ENCODE results near the gene SLC25A20.

SLC25A20 gene

DNA sequence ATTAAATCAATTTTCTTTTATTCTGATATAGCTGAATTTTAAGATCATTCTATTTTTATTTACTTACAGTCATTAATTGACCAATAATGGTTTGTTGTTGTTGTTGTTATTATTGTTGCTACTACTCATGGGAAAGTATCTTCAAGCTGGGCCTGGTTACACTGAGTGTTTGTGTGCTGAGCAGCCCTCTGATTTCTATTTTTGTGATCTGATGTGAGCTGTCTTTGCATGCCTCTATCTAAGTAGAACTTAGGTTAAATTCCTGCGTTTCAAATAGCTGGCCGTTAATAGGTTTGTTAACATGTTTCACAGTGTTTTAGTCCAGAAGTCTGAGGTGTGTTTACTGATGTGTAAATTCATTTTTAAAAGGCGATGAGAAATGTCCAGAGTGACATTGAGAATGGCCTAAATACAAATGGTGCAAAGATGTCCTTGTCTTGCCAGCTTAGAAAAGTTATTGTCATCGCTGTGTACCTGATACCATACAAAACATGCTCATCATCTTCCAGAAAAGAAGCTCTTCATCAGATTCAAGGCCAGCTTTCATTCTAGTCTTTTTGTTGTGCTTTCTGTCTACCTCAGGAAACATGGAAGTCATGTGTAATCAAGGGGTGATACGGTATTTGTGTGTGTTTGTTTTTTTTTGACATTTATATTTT, 35.8 kb upstream of the SLC25A20 start:
- H3K79me2 ChIP-seq (ENCODE audit: insufficient read depth, low read length) = peaks cover 71% of the 10 kb centered on the region
- H2AFZ ChIP-seq (ENCODE audit: low read length) = no peak overlapping the region
- H3K9me2 ChIP-seq (replicated peaks; ENCODE audit: low read depth, low read length) = no peaks in the 10 kb centered on the region
- peaks cover 27% of the 10 kb centered on the region; the same call in 1 of the 2 replicates for H3K36me3 ChIP-seq (ENCODE audit: insufficient read depth, low read length)
- H3K4me1 ChIP-seq (ENCODE audit: insufficient read depth, low read length, poor library complexity, severe bottlenecking) = peaks cover 3% of the 10 kb centered on the region
- no peak overlapping the region for H3K4me2 ChIP-seq (ENCODE audit: low read depth, low read length, poor library complexity, severe bottlenecking)
- H3K4me3 ChIP-seq (ENCODE audit: low read length, poor library complexity, severe bottlenecking) = no peak overlapping the region
- H3K9me3 ChIP-seq (ENCODE audit: insufficient read depth, low read depth, low read length) = no peaks in the 10 kb centered on the region
- no peak overlapping the region for H3K9ac ChIP-seq (ENCODE audit: low read depth, low read length, poor library complexity, severe bottlenecking)
- no peaks in the 10 kb centered on the region for H3K27me3 ChIP-seq (ENCODE audit: insufficient read depth, low read length, poor library complexity, severe bottlenecking)
- no peak for TF ChIP-seq EZH2phosphoT487 (IDR thresholded peaks at IDR 0.05; ENCODE audit: borderline replicate concordance)
- TF ChIP-seq, protein P1, sequence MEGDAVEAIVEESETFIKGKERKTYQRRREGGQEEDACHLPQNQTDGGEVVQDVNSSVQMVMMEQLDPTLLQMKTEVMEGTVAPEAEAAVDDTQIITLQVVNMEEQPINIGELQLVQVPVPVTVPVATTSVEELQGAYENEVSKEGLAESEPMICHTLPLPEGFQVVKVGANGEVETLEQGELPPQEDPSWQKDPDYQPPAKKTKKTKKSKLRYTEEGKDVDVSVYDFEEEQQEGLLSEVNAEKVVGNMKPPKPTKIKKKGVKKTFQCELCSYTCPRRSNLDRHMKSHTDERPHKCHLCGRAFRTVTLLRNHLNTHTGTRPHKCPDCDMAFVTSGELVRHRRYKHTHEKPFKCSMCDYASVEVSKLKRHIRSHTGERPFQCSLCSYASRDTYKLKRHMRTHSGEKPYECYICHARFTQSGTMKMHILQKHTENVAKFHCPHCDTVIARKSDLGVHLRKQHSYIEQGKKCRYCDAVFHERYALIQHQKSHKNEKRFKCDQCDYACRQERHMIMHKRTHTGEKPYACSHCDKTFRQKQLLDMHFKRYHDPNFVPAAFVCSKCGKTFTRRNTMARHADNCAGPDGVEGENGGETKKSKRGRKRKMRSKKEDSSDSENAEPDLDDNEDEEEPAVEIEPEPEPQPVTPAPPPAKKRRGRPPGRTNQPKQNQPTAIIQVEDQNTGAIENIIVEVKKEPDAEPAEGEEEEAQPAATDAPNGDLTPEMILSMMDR (conservative IDR thresholded peaks at IDR 0.05; ENCODE audit: low read length) = no peak
- H4K20me1 ChIP-seq (ENCODE audit: insufficient read depth, low read length, poor library complexity, severe bottlenecking) = peaks cover 32% of the 10 kb centered on the region
- no peaks in the 10 kb centered on the region for H3F3A ChIP-seq (ENCODE audit: low read depth)

DNA sequence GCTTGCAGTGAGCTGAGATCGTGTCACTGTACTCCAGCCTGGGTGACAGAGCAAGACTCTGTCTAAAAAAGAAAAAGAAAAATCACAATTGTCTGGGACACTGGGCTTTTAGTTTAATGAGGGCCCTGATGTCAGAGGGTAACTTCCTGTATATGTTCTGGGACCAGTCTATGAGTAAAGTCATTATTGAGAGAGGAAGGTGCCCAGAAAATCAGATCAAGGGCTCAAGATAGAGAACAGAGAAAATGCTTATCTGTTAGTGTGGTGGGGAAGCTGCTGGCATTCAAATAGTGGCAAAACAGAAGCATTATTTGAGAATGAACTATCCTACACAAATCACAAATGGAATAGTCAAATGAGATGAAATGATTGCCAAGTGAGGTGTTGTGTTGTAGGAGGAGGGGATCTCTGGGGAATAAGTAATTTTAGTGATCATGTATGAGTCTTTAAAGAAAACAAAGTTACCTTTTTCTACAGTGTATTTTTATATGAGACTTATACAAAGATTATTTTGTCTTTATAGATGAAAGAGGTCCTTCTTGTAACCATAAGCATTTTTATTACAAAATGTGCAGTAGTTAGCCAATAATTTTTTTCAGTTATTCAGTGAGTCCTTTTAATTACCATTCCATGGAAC, 33.4 kb upstream of the SLC25A20 start:
- H3K27me3 ChIP-seq (ENCODE audit: insufficient read depth, low read length, poor library complexity, severe bottlenecking) = no peaks in the 10 kb centered on the region
- TF ChIP-seq, protein P1 (conservative IDR thresholded peaks at IDR 0.05; ENCODE audit: low read length) = no peak
- TF ChIP-seq EZH2phosphoT487 (IDR thresholded peaks at IDR 0.05; ENCODE audit: borderline replicate concordance) = no peak
- H3K9ac ChIP-seq (ENCODE audit: low read depth, low read length, poor library complexity, severe bottlenecking) = no peak overlapping the region
- peaks cover 84% of the 10 kb centered on the region for H3K79me2 ChIP-seq (ENCODE audit: insufficient read depth, low read length)
- H3K9me2 ChIP-seq (replicated peaks; ENCODE audit: low read depth, low read length) = no peaks in the 10 kb centered on the region
- H3F3A ChIP-seq (ENCODE audit: low read depth) = no peaks in the 10 kb centered on the region
- no peaks in the 10 kb centered on the region for H3K9me3 ChIP-seq (ENCODE audit: insufficient read depth, low read depth, low read length)
- no peak overlapping the region for H3K4me3 ChIP-seq (ENCODE audit: low read length, poor library complexity, severe bottlenecking)
- H3K4me2 ChIP-seq (ENCODE audit: low read depth, low read length, poor library complexity, severe bottlenecking) = no peak overlapping the region
- no peak overlapping the region for H2AFZ ChIP-seq (ENCODE audit: low read length)
- peaks cover 27% of the 10 kb centered on the region for H3K4me1 ChIP-seq (ENCODE audit: insufficient read depth, low read length, poor library complexity, severe bottlenecking)
- H3K36me3 ChIP-seq (ENCODE audit: insufficient read depth, low read length) = peaks cover 37% of the 10 kb centered on the region; the same call in 1 of the 2 replicates
- peaks cover 56% of the 10 kb centered on the region for H4K20me1 ChIP-seq (ENCODE audit: insufficient read depth, low read length, poor library complexity, severe bottlenecking)

DNA sequence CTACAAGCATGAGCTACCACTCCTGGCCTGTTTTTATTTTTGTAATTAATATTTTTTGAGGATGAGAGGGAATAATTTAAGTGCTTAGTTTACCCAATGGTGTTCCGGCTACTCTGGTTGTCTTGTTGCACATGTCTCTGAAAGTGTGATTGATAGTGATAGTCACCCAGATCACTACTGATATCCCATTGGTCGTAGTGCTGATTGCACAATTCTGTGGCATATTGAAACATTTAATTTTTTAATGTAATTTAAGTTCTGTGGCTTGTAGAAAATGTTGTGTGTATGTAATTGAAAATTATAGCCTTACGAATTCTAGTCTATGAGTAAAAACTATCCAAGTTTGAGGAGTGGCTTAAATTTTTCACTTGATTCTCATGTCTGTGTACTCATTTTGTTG, 31.9 kb upstream of the SLC25A20 start:
- Histone ChIP-seq H3K9me2 (replicated peaks; ENCODE audit: low read depth, low read length) (no peaks in the 10 kb centered on the region), H2AFZ (ENCODE audit: low read length) (no peak overlapping the region), H3K27me3 (ENCODE audit: insufficient read depth, low read length, poor library complexity, severe bottlenecking) (no peaks in the 10 kb centered on the region), H3K79me2 (ENCODE audit: insufficient read depth, low read length) (peaks cover 87% of the 10 kb centered on the region), H3K4me1 (ENCODE audit: insufficient read depth, low read length, poor library complexity, severe bottlenecking) (peaks cover 32% of the 10 kb centered on the region), H3K4me2 (ENCODE audit: low read depth, low read length, poor library complexity, severe bottlenecking) (peak overlapping the region; percentile 18), H3K9ac (ENCODE audit: low read depth, low read length, poor library complexity, severe bottlenecking) (no peak overlapping the region), H4K20me1 (ENCODE audit: insufficient read depth, low read length, poor library complexity, severe bottlenecking) (peaks cover 63% of the 10 kb centered on the region), H3F3A (ENCODE audit: low read depth) (no peaks in the 10 kb centered on the region), H3K9me3 (ENCODE audit: insufficient read depth, low read depth, low read length) (no peaks in the 10 kb centered on the region), H3K4me3 (ENCODE audit: low read length, poor library complexity, severe bottlenecking) (no peak overlapping the region), H3K36me3 (ENCODE audit: insufficient read depth, low read length) (peaks cover 42% of the 10 kb centered on the region; the same call in 1 of the 2 replicates)
- no peak for TF ChIP-seq EZH2phosphoT487 (IDR thresholded peaks at IDR 0.05; ENCODE audit: borderline replicate concordance)
- TF ChIP-seq, protein P1 (conservative IDR thresholded peaks at IDR 0.05; ENCODE audit: low read length) = no peak
